GM12801 (cell line): ENCODE data around the gene SPATA4.

Experiments used
- TF ChIP-seq, protein P1 (sequence below): IDR thresholded peaks from one replicate; pipeline ENCODE4 v1.5.1; 2011; ENCODE audit warnings: control low read depth; ENCODE audit not compliant: insufficient read length; ENCODE audit errors: extremely low read depth

SPATA4 gene

GRCh38 chr4:176188654-176189053 lies 6.7 kb downstream of the SPATA4 start:
- TF ChIP-seq, protein P1, sequence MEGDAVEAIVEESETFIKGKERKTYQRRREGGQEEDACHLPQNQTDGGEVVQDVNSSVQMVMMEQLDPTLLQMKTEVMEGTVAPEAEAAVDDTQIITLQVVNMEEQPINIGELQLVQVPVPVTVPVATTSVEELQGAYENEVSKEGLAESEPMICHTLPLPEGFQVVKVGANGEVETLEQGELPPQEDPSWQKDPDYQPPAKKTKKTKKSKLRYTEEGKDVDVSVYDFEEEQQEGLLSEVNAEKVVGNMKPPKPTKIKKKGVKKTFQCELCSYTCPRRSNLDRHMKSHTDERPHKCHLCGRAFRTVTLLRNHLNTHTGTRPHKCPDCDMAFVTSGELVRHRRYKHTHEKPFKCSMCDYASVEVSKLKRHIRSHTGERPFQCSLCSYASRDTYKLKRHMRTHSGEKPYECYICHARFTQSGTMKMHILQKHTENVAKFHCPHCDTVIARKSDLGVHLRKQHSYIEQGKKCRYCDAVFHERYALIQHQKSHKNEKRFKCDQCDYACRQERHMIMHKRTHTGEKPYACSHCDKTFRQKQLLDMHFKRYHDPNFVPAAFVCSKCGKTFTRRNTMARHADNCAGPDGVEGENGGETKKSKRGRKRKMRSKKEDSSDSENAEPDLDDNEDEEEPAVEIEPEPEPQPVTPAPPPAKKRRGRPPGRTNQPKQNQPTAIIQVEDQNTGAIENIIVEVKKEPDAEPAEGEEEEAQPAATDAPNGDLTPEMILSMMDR, result no peak

DNA sequence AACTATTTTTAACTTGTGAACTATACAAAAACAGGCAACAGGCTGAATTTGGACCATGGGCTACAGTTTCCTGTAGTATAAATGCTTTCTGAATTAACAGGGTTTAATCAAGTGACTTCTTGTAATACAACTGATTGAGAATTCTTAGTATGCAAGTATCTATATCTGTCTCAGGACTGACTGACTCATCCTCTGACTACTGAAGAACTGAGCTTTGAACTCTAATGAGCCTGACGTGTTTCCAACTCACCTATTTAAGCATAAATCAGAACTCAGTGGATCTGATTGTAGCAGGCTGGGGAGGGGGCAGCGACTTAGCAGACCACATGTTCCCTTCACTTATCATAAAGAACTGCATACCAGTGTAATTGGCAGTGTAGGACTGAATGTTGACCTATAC lies 7.8 kb downstream of the SPATA4 start:
- TF ChIP-seq, protein P1, result no peak

- TF ChIP-seq, protein P1, result no peak
Observed at GRCh38 chr4:176186671-176187395, 8.6 kb downstream of the SPATA4 start.

- TF ChIP-seq, protein P1, result no peak
Observed at GRCh38 chr4:176186067-176186466, 9.3 kb downstream of the SPATA4 start.

GRCh38 chr4:176185051-176185450 lies 10.3 kb downstream of the SPATA4 start:
- TF ChIP-seq, protein P1, result no peak

GRCh38 chr4:176163041-176163440 lies 32.3 kb downstream of the SPATA4 start:
- TF ChIP-seq, protein P1, result no peak

DNA sequence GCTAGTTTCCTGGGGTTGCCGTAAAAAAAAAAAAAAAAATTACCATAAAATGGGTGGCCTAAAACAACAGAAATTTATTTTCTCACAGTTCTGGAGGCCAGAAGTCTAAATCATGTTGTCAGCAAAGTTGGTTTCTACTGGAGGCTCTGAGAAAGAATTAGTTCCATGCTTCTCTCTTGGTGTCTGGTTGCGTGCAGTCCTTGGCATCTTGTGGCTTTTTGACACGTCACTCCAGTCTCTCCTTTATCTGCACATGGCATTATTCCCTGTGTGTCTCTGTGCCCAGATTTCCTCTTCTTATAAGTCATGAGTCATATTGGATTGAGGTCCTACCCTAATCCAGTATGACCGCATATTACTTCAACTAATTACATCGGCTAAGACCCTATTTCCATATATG lies 38.7 kb downstream of the SPATA4 start:
- TF ChIP-seq, protein P1, result no peak

DNA sequence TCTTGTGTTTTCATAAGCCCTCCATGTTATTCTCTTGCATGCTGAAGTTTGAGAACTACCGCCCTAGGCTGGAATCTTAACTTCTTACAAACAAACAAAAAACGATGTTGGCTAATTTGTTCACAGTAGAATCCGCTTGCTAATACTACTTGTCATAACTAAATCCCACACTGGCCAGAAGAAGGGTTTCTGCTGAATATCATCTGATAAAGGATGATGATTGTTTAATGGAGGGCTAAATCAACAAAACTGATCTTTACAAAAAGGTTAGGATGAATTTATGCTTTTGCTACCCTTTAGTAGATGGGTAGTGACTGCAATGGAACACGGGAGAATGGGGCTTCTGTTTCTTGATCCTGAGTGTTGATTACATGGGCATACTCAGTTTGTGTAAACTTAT lies 42.3 kb downstream of the SPATA4 start:
- TF ChIP-seq, protein P1, result no peak
